ENCODE results near the gene SIM2.

GRCh38 chr21:36792505-36792967 is 93.6 kb downstream of the SIM2 start:
- TF ChIP-seq CTCF (IDR thresholded peaks at IDR 0.05; ENCODE audit: poor library complexity, severe bottlenecking) (no peak), RAD21 (conservative IDR thresholded peaks at IDR 0.05) (no peak), EP300 (conservative IDR thresholded peaks at IDR 0.05; ENCODE audit: poor library complexity, severe bottlenecking) (no peak), EZH2 (IDR thresholded peaks at IDR 0.05; ENCODE audit: borderline replicate concordance, insufficient read depth, low read length, poor library complexity, severe bottlenecking) (no peak)
